PC-9 (cell line): ENCODE results near the gene SERPINE1. TPM values are rescaled to one million over a fixed set of nuclear protein-coding genes. Genes with fewer than 3 reads are reported as not detected.
A peak's percentile ranks its signal among the peaks of the same experiment; 100 is the strongest.

ENCODE experiments used
- BruUV-seq: library from RNA; stranded (reverse); fragments of 400-500 nt; replicated peaks from 2 replicates; lab custom pipeline; 2021; lab: Mats Ljungman, UMichigan
- CTCF ChIA-PET: fragments of 300-600 bp; sonication (Branson Sonifier 250); formaldehyde crosslinking; loops from one replicate; lab custom pipeline; 2022; ENCODE audit warnings: antibody characterized with exemption; lab: Charles Lee
- POLR2A ChIA-PET: fragments of 300-600 bp; sonication (Branson Sonifier 250); formaldehyde crosslinking; loops from one replicate; lab custom pipeline; 2022; ENCODE audit warnings: antibody characterized with exemption; ENCODE audit not compliant: unreplicated experiment; lab: Charles Lee
- DNase-seq, 2 experiments: peaks; one replicate each; pipeline versions ENCODE4 v3.0.0 to v3.0.0-alpha.2; 2015 to 2022; ENCODE audit warnings: mixed read lengths in 1 of 2
- H2AFZ ChIP-seq: fragments of 200-600 bp; sonication (generic); 2 replicates; pipeline ENCODE4 v1.8.1; 2017; ENCODE audit warnings: antibody characterized with exemption
- H3F3A ChIP-seq: fragments of 200-600 bp; sonication (generic); 2 replicates; pipeline ENCODE4 v1.8.1; 2017; ENCODE audit warnings: antibody characterized with exemption, mild to moderate bottlenecking, low read depth; ENCODE audit not compliant: insufficient read depth
- H3K27ac ChIP-seq: fragments of 200-600 bp; sonication (generic); 2 replicates; pipeline ENCODE4 v1.6.1; 2016; ENCODE audit warnings: mixed run types
- H3K27me3 ChIP-seq: fragments of 200-600 bp; sonication (generic); 2 replicates; pipeline ENCODE4 v1.6.1; 2016; ENCODE audit warnings: low read depth, mixed run types; ENCODE audit not compliant: insufficient read depth
- H3K36me3 ChIP-seq: fragments of 200-600 bp; sonication (generic); 2 replicates; pipeline ENCODE4 v1.6.1; 2016; ENCODE audit warnings: low read depth, mixed run types
- H3K4me1 ChIP-seq: fragments of 200-600 bp; sonication (generic); replicated peaks from 2 replicates; pipeline ENCODE4 v1.6.1; 2016; ENCODE audit warnings: mixed run types; ENCODE audit not compliant: insufficient read depth
- H3K4me2 ChIP-seq: fragments of 200-600 bp; sonication (generic); 2 replicates; pipeline ENCODE4 v1.6.1; 2017; ENCODE audit warnings: mixed run types
- H3K4me3 ChIP-seq: fragments of 200-600 bp; sonication (generic); 2 replicates; pipeline ENCODE4 v1.6.1; 2016; ENCODE audit warnings: mixed run types
- H3K79me2 ChIP-seq: fragments of 200-600 bp; sonication (generic); 2 replicates; pipeline ENCODE4 v1.6.1; 2017; ENCODE audit warnings: low read depth, mixed run types
- H3K9me2 ChIP-seq: fragments of 200-600 bp; sonication (generic); 2 replicates; pipeline ENCODE4 v1.8.1; 2017; ENCODE audit warnings: mild to moderate bottlenecking; ENCODE audit not compliant: insufficient read depth
- H3K9me3 ChIP-seq: fragments of 200-600 bp; sonication (generic); 2 replicates; pipeline ENCODE4 v1.8.1; 2016; ENCODE audit warnings: low read depth; ENCODE audit not compliant: insufficient read depth
- H4K20me1 ChIP-seq: fragments of 200-600 bp; sonication (generic); 2 replicates; pipeline ENCODE4 v1.8.1; 2017; ENCODE audit not compliant: insufficient read depth
- EZH2 ChIP-seq: fragments of 200-600 bp; sonication (generic); IDR thresholded peaks from 2 replicates; pipeline ENCODE4 v1.8.0; 2017; ENCODE audit warnings: antibody characterized with exemption, low read depth
- intact Hi-C: fragments of 100-400 bp; cut with micrococcal nuclease; formaldehyde crosslinking; loops from one replicate; pipeline ENCODE4 v1.10.0; 2022; ENCODE audit not compliant: unreplicated experiment
- total RNA-seq: library from RNA; stranded (reverse); gene quantifications from 2 replicates; pipeline ENCODE4 v1.2.3, GENCODE V29; 2021
- TF ChIP-seq, protein P1 (sequence below): fragments of 200-600 bp; sonication (generic); conservative IDR thresholded peaks from 2 replicates; pipeline ENCODE4 v1.6.1; 2017; ENCODE audit warnings: mixed run types, antibody characterized with exemption, mild to moderate bottlenecking, moderate library complexity

SERPINE1 gene
- total RNA-seq, 1 experiment from 2014 or later = 36.2 TPM

DNA sequence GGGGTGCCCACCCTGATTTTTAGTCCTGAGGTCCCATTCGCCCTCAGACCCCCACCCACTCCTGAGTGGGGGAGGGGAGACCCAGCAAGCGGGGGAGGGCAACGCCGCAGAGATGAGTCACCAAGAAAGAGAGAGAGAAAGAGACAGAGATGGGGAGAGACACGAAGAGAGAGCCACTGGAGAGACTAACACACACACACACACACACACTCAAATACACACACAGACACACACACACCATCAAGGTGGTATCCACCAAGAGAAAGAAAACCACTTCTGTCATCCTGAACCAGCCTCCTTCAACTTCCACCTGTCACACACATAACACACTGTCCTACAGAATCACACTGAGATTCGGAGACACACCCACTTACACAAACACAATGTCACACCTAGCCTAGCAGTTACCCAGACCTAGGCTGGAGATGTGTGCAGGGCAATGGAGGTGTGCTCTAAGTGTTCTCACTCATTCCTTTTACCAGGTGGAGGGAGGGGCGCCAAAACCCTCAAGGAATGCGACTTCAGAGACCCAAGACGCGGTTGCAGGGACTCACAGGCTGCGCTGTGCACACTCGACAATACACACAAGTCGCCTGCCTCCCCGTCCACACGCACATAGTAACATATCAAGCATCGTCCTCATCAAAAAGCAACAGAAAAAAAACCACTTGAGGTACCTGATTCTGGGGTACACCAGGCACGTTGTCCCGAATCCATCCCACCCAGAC is 42.4 kb downstream of the SERPINE1 start:
- intact Hi-C loops = no loop called here
- no peak overlapping the region for H3K27ac ChIP-seq

DNA sequence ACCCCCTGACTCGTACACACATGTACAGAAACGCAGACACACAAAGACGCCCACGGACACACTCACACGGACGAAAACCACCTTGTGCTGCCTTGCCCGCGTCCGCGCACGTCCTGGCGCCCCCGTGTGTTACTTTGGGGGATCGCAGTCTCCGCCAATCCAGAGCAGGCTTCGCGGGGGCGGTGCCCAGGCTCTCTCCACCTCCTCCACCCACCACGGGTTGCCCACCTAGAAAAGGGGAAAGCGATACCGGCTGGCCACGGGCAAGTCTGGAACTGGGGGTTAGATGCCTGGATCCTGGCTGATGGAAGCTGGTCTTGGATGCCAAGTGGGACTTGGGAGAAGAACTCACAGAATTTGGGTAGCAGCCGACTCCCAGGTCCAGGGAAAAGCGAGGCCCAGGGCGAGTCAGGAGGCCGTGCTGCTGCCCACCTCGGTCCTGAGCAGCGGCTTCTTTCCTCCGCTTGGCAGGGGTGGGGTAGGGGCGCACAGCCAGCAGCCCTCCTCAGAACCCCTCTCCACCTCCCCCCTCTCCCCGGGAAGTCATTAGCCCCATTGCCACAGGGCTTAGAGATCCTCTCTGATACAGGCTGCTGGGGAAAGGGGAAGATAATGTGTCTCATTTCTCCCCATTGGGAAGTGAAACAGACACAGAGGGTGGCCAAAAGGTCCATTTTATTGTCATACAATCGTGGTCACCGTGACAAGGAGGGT is 43.1 kb downstream of the SERPINE1 start:
- DNase-seq = peak in 1 of 2 experiments; percentile 78
- BruUV-seq = no TSS peak
- CTCF ChIA-PET = interaction anchor here (1.3 kb wide), 1 partner anchor 26 kb away, joined by 5 read pairs; no protein-coding TSS in a partner anchor
- peaks cover 32% of the 10 kb centered on the region for H3K4me1 ChIP-seq
- no peak overlapping the region for H2AFZ ChIP-seq
- no peak overlapping the region for H3K4me3 ChIP-seq
- peaks cover 15% of the 10 kb centered on the region; the same call in 1 of the 2 replicates for H3F3A ChIP-seq
- peaks cover 2% of the 10 kb centered on the region; the same call in 1 of the 2 replicates for H3K79me2 ChIP-seq
- H3K9me2 ChIP-seq = no peaks in the 10 kb centered on the region
- TF ChIP-seq, protein P1, sequence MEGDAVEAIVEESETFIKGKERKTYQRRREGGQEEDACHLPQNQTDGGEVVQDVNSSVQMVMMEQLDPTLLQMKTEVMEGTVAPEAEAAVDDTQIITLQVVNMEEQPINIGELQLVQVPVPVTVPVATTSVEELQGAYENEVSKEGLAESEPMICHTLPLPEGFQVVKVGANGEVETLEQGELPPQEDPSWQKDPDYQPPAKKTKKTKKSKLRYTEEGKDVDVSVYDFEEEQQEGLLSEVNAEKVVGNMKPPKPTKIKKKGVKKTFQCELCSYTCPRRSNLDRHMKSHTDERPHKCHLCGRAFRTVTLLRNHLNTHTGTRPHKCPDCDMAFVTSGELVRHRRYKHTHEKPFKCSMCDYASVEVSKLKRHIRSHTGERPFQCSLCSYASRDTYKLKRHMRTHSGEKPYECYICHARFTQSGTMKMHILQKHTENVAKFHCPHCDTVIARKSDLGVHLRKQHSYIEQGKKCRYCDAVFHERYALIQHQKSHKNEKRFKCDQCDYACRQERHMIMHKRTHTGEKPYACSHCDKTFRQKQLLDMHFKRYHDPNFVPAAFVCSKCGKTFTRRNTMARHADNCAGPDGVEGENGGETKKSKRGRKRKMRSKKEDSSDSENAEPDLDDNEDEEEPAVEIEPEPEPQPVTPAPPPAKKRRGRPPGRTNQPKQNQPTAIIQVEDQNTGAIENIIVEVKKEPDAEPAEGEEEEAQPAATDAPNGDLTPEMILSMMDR = peak; percentile 91
- no peak for TF ChIP-seq EZH2
- peaks cover 55% of the 10 kb centered on the region for H3K27me3 ChIP-seq
- H3K27ac ChIP-seq = no peak overlapping the region
- H4K20me1 ChIP-seq = peaks cover 2% of the 10 kb centered on the region; the same call in 1 of the 2 replicates
- intact Hi-C loops = no loop called here
- no peaks in the 10 kb centered on the region for H3K36me3 ChIP-seq
- peak overlapping the region; percentile 49 for H3K4me2 ChIP-seq
- POLR2A ChIA-PET = no interaction called here
- no peaks in the 10 kb centered on the region for H3K9me3 ChIP-seq

More for the DNA sequence above, 42.4 kb downstream of the SERPINE1 start:
- H3K9me3 ChIP-seq = no peaks in the 10 kb centered on the region
- H2AFZ ChIP-seq = no peak overlapping the region
- peaks cover 12% of the 10 kb centered on the region; the same call in 1 of the 2 replicates for H3F3A ChIP-seq
- H3K4me1 ChIP-seq = peaks cover 38% of the 10 kb centered on the region
- H4K20me1 ChIP-seq = peaks cover 7% of the 10 kb centered on the region; the same call in 1 of the 2 replicates
- peak overlapping the region; percentile 49 for H3K4me2 ChIP-seq
- CTCF ChIA-PET = no interaction called here
- H3K79me2 ChIP-seq = peaks cover 6% of the 10 kb centered on the region; the same call in 1 of the 2 replicates
- no peak for DNase-seq
- H3K27me3 ChIP-seq = peaks cover 55% of the 10 kb centered on the region
- H3K36me3 ChIP-seq = no peaks in the 10 kb centered on the region
- H3K4me3 ChIP-seq = no peak overlapping the region
- POLR2A ChIA-PET = no interaction called here
- BruUV-seq = no TSS peak
- no peak for TF ChIP-seq EZH2
- TF ChIP-seq, protein P1 = no peak
- H3K9me2 ChIP-seq = no peaks in the 10 kb centered on the region

DNA sequence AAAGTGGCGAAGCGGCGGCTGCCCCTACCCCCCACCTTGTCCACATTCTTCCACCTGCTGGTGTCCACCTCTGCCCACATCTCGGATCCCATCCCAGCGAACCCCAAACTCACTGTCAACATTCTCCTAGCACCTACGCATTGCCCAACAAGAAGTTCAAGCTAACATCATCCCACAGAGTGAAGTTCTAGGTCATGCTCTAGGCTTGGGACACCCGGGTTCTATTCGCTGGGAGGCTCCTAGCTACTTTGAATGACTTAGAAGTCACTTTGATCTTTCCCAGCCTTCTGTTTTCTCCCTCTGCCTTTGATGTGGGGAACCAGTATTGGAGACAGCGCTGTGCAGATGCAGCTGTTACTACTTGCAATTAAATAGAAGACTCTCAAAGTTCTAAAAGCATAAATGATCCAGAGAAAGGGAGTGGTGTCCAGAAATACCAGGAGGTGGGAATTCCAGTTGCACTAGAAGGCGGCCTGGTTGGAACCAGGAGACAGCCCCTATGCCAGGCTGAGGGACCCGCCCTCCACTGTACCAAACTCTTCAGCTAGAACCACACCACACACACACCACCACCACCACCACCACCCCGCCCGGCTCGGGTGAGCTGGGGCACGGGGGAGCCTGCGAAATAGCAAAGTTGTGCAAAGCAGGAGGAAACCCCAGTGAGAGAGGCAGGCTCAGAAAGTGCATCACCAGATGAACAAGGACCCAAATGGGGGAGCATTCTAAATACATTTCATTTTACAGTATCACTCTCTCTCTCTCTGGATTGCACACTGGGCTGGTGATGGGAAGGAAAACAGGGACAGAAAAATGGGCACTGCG is 43.9 kb downstream of the SERPINE1 start:
- TF ChIP-seq, protein P1 = no peak
- no peak for TF ChIP-seq EZH2

More for the DNA sequence above, 43.9 kb downstream of the SERPINE1 start:
- intact Hi-C loops = no loop called here
- no peaks in the 10 kb centered on the region for H3K79me2 ChIP-seq
- H3K4me3 ChIP-seq = no peak overlapping the region
- DNase-seq = no peak
- H3K4me1 ChIP-seq = peaks cover 26% of the 10 kb centered on the region
- no peaks in the 10 kb centered on the region for H3K9me2 ChIP-seq
- no peak overlapping the region for H3K4me2 ChIP-seq
- H4K20me1 ChIP-seq = no peaks in the 10 kb centered on the region
- no peaks in the 10 kb centered on the region for H3K36me3 ChIP-seq
- H2AFZ ChIP-seq = no peak overlapping the region
- no peak overlapping the region for H3K27ac ChIP-seq
- ChIA-PET CTCF (interaction anchor here (1.3 kb wide), 1 partner anchor 27 kb away, joined by 5 read pairs; no protein-coding TSS in a partner anchor), POLR2A (no interaction called here)
- no peaks in the 10 kb centered on the region for H3K9me3 ChIP-seq
- BruUV-seq = no TSS peak
- H3K27me3 ChIP-seq = peaks cover 62% of the 10 kb centered on the region
- peaks cover 15% of the 10 kb centered on the region; the same call in 1 of the 2 replicates for H3F3A ChIP-seq
